Adrenal gland (tissue), 12 donors: ENCODE measurements around the gene NBPF3. TPM values are rescaled to one million over a fixed set of nuclear protein-coding genes. Genes with fewer than 3 reads are reported as not detected.
"Not testable (repeated sequence)": the region's sequence is repeated elsewhere in the genome, so short reads cannot be mapped to it uniquely, and the experiment has no call there.

Experiments
- DNase-seq, 7 donors: peaks; one replicate each; pipeline ENCODE4 v3.0.0-alpha.2; 2019 to 2020
- H3K27ac ChIP-seq, 5 donors: fragments of 200-600 bp; sonication (generic) in 4 of 5; 1 replicate in 3 of 5; 2 replicates in 2 of 5; pipeline versions ENCODE4 v1.5.1 to v1.8.0; 2016 to 2020; ENCODE audit warnings: mild to moderate bottlenecking in 1 of 5
- H3K27me3 ChIP-seq: fragments of 200-600 bp; 2 replicates; pipeline ENCODE4 v1.8.0; 2021
- H3K36me3 ChIP-seq, 2 donors: fragments of 200-600 bp; replicated peaks in 1 of 2; 1 replicate in 1 of 2; 2 replicates in 1 of 2; pipeline versions ENCODE4 v1.5.1 to v1.8.0; 2018 to 2022
- H3K4me1 ChIP-seq, 2 donors: fragments of 200-600 bp; replicated peaks in 1 of 2; 1 replicate in 1 of 2; 2 replicates in 1 of 2; pipeline versions ENCODE4 v1.5.1 to v1.8.0; 2018 to 2021
- H3K4me3 ChIP-seq, 4 donors: fragments of 200-600 bp; sonication (generic) in 3 of 4; one replicate each; pipeline ENCODE4 v1.5.1; 2016 to 2018
- H3K9me3 ChIP-seq, 3 donors: fragments of 200-600 bp; sonication (generic) in 1 of 3; replicated peaks in 1 of 3; 1 replicate in 2 of 3; 2 replicates in 1 of 3; pipeline versions ENCODE4 v1.5.1 to v1.8.0; 2016 to 2021
- POLR2A ChIP-seq, 2 donors: fragments of 450-650 bp; IDR thresholded peaks; one replicate each; pipeline ENCODE4 v1.6.1; 2017; ENCODE audit warnings: antibody characterized with exemption in 2 of 2, mild to moderate bottlenecking in 2 of 2, moderate library complexity in 1 of 2
- whole genome bisulfite sequencing, 4 donors: extraction: QIAGEN DNeasy Blood & Tissue Kit in 2 of 4; methylation state at CpG; one replicate each; pipeline versions ENCODE4 v1.1.5 to v1.1.7; 2013 to 2017; 5-methylcytosine and 5-hydroxymethylcytosine counted together
- intact Hi-C, 2 donors: fragments of 100-400 bp; cut with DNase I; formaldehyde crosslinking; loops; one replicate each; pipeline versions ENCODE4 v1.14.1 to v1.15.0; 2022 to 2023
- polyA plus RNA-seq, 3 donors: library from polyadenylated mRNA; stranded (reverse); fragments of 200-250 nt in 2 of 3; fragments of 350-450 nt in 1 of 3; fragmentation: Illumina TruSeq in 1 of 3; extraction: RNeasy Lipid Tissue Mini Kit (QIAGEN cat#74804) in 1 of 3; gene quantifications; one replicate each; pipeline ENCODE4 v1.2.3, GENCODE V29; 2013 to 2014
- total RNA-seq, 9 donors: library from RNA; depleted of rRNA in 4 of 9; stranded (reverse); fragments of >200 nt in 4 of 9; fragments of 120-200 nt in 1 of 9; fragmentation: NEBNext Ultra II Directional in 1 of 9; extraction: Animal tissue kit (Norgen Biotek cat#: 25700) in 1 of 9; gene quantifications; one replicate each; pipeline versions ENCODE4 v1.1.0 to v1.2.4, GENCODE V29; 2013 to 2023
- TF ChIP-seq, protein P1 (sequence below), 6 experiments: fragments of 450-650 bp in 4 of 6; fragments of 200-600 bp in 2 of 6; sonication (generic) in 1 of 6; IDR thresholded peaks; 1 replicate in 5 of 6; 2 replicates in 1 of 6; pipeline versions ENCODE4 v1.5.1 to v1.8.0; 2016 to 2021; ENCODE audit warnings: antibody characterized with exemption in 6 of 6, mild to moderate bottlenecking in 2 of 6, moderate library complexity in 1 of 6
- donor health status: healthy with polysubstance abuse.
- donor health status: Bipolar disorder and iron deficiency.
- donor health status: DM: yes; HTN: yes; CAD: no.
- donor health status: DM: no; HTN: no; CAD: no.
- donor health status: DM: no; HTN: no; CAD: no.
- donor health status: DM: yes; HTN: yes; CAD: no.

Gene NBPF3
- total and polyA plus RNA-seq, 12 donors: 1.3 to 18.0 (median 12.5) TPM

DNA sequence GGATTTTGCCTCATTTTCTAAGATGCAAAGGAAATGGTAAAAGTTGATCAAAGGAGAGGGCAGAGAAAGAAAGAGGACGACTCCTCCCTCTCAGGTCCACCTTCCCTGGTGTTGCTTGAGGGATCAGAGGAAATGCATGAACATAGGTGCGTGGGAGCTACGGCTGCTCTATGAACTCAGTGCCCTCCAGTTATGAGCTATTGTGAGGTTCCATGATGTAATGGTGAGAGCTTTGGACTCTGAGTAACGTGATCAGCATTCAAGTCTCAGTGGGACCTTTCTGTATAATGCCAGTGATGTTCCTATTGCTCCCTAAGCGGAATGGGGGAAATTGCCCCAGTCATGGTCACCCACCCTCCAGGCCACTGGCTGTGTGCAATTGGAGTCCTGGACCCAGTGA lies 25.9 kb upstream of the NBPF3 start:
- intact Hi-C loops: no loop called here
- no peak for TF ChIP-seq POLR2A (IDR thresholded peaks at IDR 0.05)
- TF ChIP-seq, protein P1, sequence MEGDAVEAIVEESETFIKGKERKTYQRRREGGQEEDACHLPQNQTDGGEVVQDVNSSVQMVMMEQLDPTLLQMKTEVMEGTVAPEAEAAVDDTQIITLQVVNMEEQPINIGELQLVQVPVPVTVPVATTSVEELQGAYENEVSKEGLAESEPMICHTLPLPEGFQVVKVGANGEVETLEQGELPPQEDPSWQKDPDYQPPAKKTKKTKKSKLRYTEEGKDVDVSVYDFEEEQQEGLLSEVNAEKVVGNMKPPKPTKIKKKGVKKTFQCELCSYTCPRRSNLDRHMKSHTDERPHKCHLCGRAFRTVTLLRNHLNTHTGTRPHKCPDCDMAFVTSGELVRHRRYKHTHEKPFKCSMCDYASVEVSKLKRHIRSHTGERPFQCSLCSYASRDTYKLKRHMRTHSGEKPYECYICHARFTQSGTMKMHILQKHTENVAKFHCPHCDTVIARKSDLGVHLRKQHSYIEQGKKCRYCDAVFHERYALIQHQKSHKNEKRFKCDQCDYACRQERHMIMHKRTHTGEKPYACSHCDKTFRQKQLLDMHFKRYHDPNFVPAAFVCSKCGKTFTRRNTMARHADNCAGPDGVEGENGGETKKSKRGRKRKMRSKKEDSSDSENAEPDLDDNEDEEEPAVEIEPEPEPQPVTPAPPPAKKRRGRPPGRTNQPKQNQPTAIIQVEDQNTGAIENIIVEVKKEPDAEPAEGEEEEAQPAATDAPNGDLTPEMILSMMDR (IDR thresholded peaks at IDR 0.05): no peak
- no peaks in the 10 kb centered on the region for H3K4me1 ChIP-seq
- WGBS, 4 donors: 88 to 93% (median 90%) methylated on average over 4 to 5 of the region's 5 CpGs
- no peak for DNase-seq
- no peaks in the 10 kb centered on the region for H3K27me3 ChIP-seq
- no peak overlapping the region for H3K4me3 ChIP-seq
- no peaks in the 10 kb centered on the region for H3K9me3 ChIP-seq
- H3K27ac ChIP-seq: no peak overlapping the region
- H3K36me3 ChIP-seq: no peaks in the 10 kb centered on the region

DNA sequence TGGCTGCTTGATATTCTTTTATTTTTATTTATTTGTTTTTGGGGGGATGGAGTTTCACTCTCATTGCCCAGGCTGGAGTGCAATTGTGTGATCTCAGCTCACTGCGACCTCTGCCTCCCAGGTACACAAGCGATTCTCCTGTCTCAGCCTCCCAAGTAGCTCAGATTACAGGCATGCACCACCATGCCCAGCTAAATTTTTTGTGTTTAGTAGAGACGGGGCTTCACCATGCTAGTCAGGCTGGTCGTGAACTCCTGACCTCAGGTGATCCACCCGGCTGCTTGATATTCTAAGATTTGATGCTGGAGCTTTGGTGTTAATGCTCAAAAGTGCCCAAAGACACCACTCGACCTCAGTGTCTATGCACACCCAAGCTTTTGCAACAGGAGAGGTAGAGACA lies 19.6 kb upstream of the NBPF3 start:
- H3K27ac ChIP-seq, DNase-seq, H3K4me1 ChIP-seq, H3K36me3 ChIP-seq, H3K9me3 ChIP-seq, H3K4me3 ChIP-seq, H3K27me3 ChIP-seq, intact Hi-C loops: not testable (repeated sequence)
- 73 to 83% (median 79%) methylated on average over 6 of the region's 6 CpGs for WGBS, 4 donors

DNA sequence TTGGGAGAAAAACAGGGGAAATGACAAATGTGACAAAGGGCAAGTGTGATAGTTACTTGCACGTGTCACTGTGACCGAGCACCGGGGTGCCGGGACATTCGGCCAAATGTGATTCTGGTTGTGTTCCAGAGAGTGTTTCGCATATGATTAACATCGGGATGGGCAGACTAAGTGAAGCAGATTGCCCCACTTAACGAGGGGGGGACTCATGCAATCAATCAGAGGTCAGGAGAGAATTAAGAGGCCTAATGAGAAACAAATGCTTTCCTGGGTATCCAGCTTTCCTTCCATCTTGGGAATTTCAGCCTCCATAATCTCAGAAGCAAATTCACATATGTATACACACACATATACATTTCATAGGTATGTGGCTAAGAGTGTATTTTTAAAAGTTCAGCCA lies 18.6 kb upstream of the NBPF3 start:
- H3K27ac ChIP-seq, H3K9me3 ChIP-seq, H3K4me3 ChIP-seq, H3K36me3 ChIP-seq, DNase-seq, H3K27me3 ChIP-seq, H3K4me1 ChIP-seq, intact Hi-C loops: not testable (repeated sequence)
- 64 to 69% (median 68%) methylated on average over 8 of the region's 8 CpGs for WGBS, 4 donors

- not testable (repeated sequence) for H3K9me3 ChIP-seq
Measured at GRCh38 chr1:21427798-21428480, 12.0 kb upstream of the NBPF3 start.

DNA sequence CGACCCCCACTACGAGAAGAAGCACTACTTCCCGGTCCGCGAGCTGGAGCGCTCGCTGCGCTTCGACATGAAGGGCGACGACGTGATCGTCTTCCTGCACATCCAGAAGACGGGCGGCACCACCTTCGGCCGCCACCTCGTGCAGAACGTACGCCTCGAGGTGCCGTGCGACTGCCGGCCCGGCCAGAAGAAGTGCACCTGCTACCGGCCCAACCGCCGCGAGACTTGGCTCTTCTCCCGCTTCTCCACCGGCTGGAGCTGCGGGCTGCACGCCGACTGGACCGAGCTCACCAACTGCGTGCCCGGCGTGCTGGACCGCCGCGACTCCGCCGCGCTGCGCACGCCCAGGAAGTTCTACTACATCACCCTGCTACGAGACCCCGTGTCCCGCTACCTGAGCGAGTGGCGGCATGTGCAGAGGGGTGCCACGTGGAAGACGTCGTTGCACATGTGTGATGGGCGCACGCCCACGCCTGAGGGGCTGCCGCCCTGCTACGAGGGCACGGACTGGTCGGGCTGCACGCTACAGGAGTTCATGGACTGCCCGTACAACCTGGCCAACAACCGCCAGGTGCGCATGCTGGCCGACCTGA lies 11.4 kb upstream of the NBPF3 start:
- H3K4me3 ChIP-seq, DNase-seq, H3K4me1 ChIP-seq, H3K27ac ChIP-seq, H3K9me3 ChIP-seq, H3K27me3 ChIP-seq, H3K36me3 ChIP-seq, intact Hi-C loops: not testable (repeated sequence)
- WGBS, 4 donors: 46 to 47% methylated on average over 16 to 38 of the region's 66 CpGs; no CpG with 5 or more reads in 2 of the 4 donors

More at GRCh38 chr1:21427798-21428480, 12.0 kb upstream of the NBPF3 start:
- peak in 2 of 7 donors; percentile 24 to 35 for DNase-seq
- H3K27ac ChIP-seq, H3K4me3 ChIP-seq, intact Hi-C loops, H3K4me1 ChIP-seq, H3K36me3 ChIP-seq, H3K27me3 ChIP-seq: not testable (repeated sequence)
- 6 to 21% (median 12%) methylated on average over 6 to 46 of the region's 74 CpGs for WGBS, 4 donors

DNA sequence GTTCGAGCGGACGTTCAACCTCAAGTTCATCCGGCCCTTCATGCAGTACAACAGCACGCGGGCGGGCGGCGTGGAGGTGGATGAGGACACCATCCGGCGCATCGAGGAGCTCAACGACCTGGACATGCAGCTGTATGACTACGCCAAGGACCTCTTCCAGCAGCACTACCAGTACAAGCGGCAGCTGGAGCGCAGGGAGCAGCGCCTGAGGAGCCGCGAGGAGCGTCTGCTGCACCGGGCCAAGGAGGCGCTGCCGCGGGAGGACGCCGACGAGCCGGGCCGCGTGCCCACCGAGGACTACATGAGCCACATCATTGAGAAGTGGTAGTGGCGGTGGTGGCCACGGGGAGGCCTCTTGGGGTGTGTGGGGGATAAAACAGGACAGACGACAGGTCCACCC lies 10.7 kb upstream of the NBPF3 start:
- H3K36me3 ChIP-seq, H3K9me3 ChIP-seq, intact Hi-C loops, DNase-seq, H3K4me1 ChIP-seq, H3K4me3 ChIP-seq, H3K27ac ChIP-seq, H3K27me3 ChIP-seq: not testable (repeated sequence)
- WGBS, 4 donors: 91 to 95% (median 93%) methylated on average over 10 to 34 of the region's 34 CpGs; no CpG with 5 or more reads in 1 of the 4 donors

GRCh38 chr1:21430875-21431274 lies 9.1 kb upstream of the NBPF3 start:
- intact Hi-C loops, H3K36me3 ChIP-seq, DNase-seq, H3K27me3 ChIP-seq, H3K9me3 ChIP-seq, H3K4me1 ChIP-seq, H3K27ac ChIP-seq, H3K4me3 ChIP-seq: not testable (repeated sequence)
- 86 to 100% (median 92%) methylated on average over 2 to 6 of the region's 6 CpGs; no CpG with 5 or more reads in 1 of the 4 donors for WGBS, 4 donors
